Neural cell (in vitro differentiated cells): ENCODE data around the gene PTPRN2.

Experiments used
- CTCF ChIP-seq: fragments of 450-650 bp; IDR thresholded peaks from 2 replicates; pipeline ENCODE4 v1.5.1; 2014; ENCODE audit warnings: antibody characterized with exemption, mild to moderate bottlenecking, moderate library complexity; ENCODE audit not compliant: poor library complexity, severe bottlenecking
- EP300 ChIP-seq: fragments of 450-650 bp; conservative IDR thresholded peaks from 2 replicates; pipeline ENCODE4 v1.6.1; 2014; ENCODE audit warnings: antibody characterized with exemption, mild to moderate bottlenecking, moderate library complexity; ENCODE audit not compliant: poor library complexity, severe bottlenecking
- EZH2 ChIP-seq: fragments of 200-600, 300-800 bp; shearing (Covaris generic), sonication (generic); IDR thresholded peaks from 2 replicates; pipeline ENCODE4 v1.6.1; 2014; ENCODE audit warnings: antibody characterized with exemption, low read length, borderline replicate concordance, mild to moderate bottlenecking; ENCODE audit not compliant: insufficient read depth, poor library complexity, severe bottlenecking
- MXI1 ChIP-seq: fragments of 450-650 bp; conservative IDR thresholded peaks from 2 replicates; pipeline ENCODE4 v1.6.1; 2014; ENCODE audit warnings: antibody characterized with exemption, mild to moderate bottlenecking; ENCODE audit not compliant: poor library complexity, severe bottlenecking
- POLR2AphosphoS5 ChIP-seq: IDR thresholded peaks from 2 replicates; pipeline ENCODE4 v1.6.1; 2012

- no peak for TF ChIP-seq POLR2AphosphoS5
- no peak for TF ChIP-seq CTCF
- no peak for TF ChIP-seq MXI1
- no peak for TF ChIP-seq EZH2
- no peak for TF ChIP-seq EP300
These were observed 401.2 kb downstream of the PTPRN2 start for GRCh38 chr7:158186406-158186805.
